Mucosa of stomach (tissue), 1 donor: ENCODE measurements around the gene INPP4B.

ENCODE experiments used
- H3K27me3 ChIP-seq: one replicate; pipeline ENCODE4 v1.7.0; 2013; ENCODE audit warnings: mild to moderate bottlenecking, low read length; ENCODE audit not compliant: control insufficient read depth, insufficient read depth
- H3K36me3 ChIP-seq: one replicate; pipeline ENCODE4 v1.7.0; 2013; ENCODE audit warnings: low read length; ENCODE audit not compliant: control insufficient read depth, insufficient read depth
- H3K4me1 ChIP-seq: one replicate; pipeline ENCODE4 v1.7.0; 2013; ENCODE audit warnings: mild to moderate bottlenecking, low read length; ENCODE audit not compliant: control insufficient read depth, insufficient read depth
- H3K4me3 ChIP-seq: one replicate; pipeline ENCODE4 v1.7.0; 2013; ENCODE audit warnings: low read length
- H3K9ac ChIP-seq: one replicate; pipeline ENCODE4 v1.7.0; 2013; ENCODE audit warnings: mild to moderate bottlenecking, low read length, moderate library complexity
- H3K9me3 ChIP-seq: one replicate; pipeline ENCODE4 v1.7.0; 2013; ENCODE audit warnings: mild to moderate bottlenecking, low read length, moderate library complexity; ENCODE audit not compliant: control insufficient read depth
- donor health status: Pancreatic carcinoma.

The INPP4B gene

DNA sequence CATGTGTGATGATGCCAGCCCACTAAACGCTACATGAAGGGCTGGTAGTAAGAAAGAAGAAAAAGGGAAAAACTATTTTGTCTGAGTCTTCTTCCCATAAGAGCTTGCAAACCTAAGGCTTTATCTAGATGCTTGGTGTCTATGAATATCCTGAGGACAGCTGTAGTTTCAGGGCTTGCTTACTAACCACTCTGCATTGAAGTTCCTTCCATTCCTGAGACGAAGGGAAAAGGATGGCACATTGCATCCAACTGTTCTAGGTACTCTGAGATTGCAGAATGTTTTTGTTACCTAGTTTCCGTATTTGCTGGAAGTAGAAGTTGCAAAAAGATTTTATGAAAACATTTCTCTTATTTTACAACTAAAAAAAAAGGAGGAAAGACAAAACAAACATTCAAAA lies 665.1 kb downstream of the INPP4B start:
- Histone ChIP-seq H3K4me3 (no peak overlapping the region), H3K36me3 (no peaks in the 10 kb centered on the region), H3K27me3 (no peaks in the 10 kb centered on the region), H3K9ac (no peak overlapping the region), H3K9me3 (no peaks in the 10 kb centered on the region), H3K4me1 (no peaks in the 10 kb centered on the region)

DNA sequence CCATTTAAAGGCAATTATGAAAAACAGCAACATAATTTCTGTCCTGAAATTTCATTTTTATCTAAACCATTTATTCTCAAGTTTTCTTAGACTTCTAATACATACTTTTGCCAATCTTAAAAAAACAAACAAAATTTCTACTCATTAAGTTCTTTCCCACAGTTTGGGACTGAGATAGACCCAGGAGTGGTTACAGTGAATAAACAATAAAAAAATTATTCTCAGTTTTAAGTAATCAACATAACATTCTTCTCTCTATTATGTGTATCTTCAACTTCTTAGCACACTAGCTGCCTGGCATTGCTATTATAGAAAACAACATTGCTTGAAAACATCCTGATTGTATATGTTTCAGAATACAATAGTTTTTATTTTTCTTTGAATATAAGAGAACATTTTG lies 676.9 kb downstream of the INPP4B start:
- no peaks in the 10 kb centered on the region for H3K4me1 ChIP-seq
- no peaks in the 10 kb centered on the region for H3K27me3 ChIP-seq
- no peaks in the 10 kb centered on the region for H3K9me3 ChIP-seq
- no peaks in the 10 kb centered on the region for H3K36me3 ChIP-seq
- H3K9ac ChIP-seq, result no peak overlapping the region
- H3K4me3 ChIP-seq, result no peak overlapping the region

DNA sequence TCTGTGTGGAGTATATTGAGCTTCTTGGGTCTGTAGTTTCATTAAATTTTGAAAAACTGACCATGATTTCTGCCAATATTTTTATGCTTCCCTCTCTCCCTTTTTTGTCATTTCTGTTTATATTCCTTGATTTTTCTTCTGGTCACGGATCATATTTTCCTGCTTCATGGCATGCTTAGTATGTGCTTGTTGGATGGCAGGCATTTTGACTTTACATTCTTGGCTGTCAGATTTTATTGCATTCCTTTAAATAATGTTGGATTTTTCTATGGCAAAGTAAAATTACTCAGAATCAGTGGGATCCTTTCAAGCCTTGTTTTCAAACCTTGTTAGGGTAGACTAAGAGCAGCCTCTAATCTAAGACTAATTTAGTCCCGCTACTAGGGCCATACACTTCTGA lies 677.9 kb downstream of the INPP4B start:
- H3K9ac ChIP-seq, result no peak overlapping the region
- H3K27me3 ChIP-seq, result no peaks in the 10 kb centered on the region
- H3K36me3 ChIP-seq, result no peaks in the 10 kb centered on the region
- no peaks in the 10 kb centered on the region for H3K4me1 ChIP-seq
- H3K9me3 ChIP-seq, result no peaks in the 10 kb centered on the region
- H3K4me3 ChIP-seq, result no peak overlapping the region

DNA sequence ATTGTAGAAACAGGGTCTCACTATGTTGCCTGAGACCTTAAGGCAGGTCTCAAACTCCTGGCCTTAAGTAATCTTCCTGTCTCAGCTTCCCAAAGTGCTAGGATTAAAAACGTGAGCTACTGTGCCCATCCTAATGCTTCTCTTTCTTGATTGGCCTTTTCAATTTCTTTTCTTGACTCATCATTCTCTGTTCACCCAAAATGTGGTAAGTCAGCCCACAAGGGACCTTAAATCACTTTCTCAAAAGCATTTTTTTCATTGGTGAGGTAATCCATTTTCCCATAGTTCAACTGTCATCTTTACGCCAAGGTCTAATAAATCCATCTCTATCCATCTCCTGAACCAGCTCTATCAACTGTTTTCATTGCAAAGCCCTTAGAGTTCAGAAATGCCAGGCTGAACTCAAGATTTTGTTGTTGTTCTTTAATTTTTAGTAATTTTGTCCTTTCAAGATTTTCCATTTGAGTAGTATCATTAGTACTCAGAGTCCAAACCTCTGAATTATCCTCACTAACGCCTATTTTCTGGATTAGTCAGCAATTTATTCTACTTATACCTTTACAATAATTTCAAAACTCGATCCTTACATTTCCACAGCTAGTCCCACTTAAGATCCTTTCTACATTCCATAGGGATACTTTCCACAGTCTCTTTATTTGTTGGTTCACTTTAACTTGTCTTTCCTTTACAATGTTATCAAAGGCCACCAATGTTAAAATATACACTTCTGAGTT lies 681.2 kb downstream of the INPP4B start:
- Histone ChIP-seq H3K4me1 (no peaks in the 10 kb centered on the region), H3K27me3 (no peaks in the 10 kb centered on the region), H3K9ac (no peak overlapping the region), H3K4me3 (no peak overlapping the region), H3K9me3 (no peaks in the 10 kb centered on the region), H3K36me3 (no peaks in the 10 kb centered on the region)

DNA sequence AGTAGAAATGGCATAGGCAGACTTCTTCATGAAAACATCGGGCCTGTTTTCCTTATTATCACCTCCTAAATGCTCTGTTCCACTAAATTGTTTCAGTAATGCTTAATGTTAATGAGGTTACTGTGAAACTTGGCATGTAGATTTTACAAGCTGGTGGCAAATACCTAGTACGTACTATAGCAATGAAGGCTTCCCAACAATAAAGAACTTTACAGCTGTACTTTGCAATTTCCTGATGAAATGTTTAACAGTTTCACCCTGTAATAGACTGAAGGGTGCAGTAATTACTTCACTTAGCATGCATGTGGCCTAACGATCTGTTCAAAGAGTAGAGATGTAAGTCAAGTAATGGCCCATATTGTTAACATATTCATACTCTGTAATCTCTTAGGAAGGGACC lies 685.0 kb downstream of the INPP4B start:
- Histone ChIP-seq H3K4me3 (no peak overlapping the region), H3K36me3 (no peaks in the 10 kb centered on the region), H3K27me3 (no peaks in the 10 kb centered on the region), H3K4me1 (no peaks in the 10 kb centered on the region), H3K9me3 (no peaks in the 10 kb centered on the region), H3K9ac (no peak overlapping the region)

DNA sequence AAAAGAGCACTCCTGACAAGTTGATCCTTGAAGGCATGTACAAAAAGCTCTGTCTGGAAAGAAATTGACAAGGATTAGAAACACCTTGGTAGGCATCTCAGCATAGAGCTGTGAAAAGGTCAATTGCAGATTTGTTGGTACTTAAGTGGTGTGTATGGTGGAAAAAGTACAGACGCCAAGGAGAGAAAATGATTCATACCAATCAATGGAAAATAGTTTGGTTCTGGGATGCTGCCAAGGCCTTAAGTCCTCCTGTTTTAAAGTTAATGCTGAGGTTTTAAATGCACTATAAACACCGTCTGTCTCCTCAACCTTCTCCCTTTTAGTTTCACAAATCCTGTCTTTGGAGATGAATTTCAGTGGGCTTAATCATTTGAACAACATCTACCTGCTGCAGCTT lies 685.6 kb downstream of the INPP4B start:
- Histone ChIP-seq H3K9ac (no peak overlapping the region), H3K9me3 (no peaks in the 10 kb centered on the region), H3K4me3 (no peak overlapping the region), H3K36me3 (no peaks in the 10 kb centered on the region), H3K27me3 (no peaks in the 10 kb centered on the region), H3K4me1 (no peaks in the 10 kb centered on the region)

DNA sequence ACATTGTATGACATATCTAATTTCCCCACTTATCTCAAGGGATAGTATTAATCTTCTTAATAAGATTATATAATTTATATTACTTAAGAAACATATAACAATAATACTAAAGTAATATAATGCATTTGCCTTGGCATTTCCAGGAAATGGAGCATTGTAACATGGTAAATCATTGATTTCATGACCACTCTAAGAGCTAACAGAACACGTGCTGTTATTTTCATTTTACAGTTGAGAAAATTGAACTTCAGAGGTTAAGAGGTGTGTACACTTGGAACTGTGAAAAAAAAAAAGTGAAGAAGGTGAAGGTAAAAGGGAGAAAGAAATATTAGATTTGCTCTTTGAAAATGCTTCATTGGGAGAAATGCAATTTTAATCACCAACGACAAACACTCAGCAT lies 687.1 kb downstream of the INPP4B start:
- H3K4me1 ChIP-seq, result no peaks in the 10 kb centered on the region
- no peak overlapping the region for H3K4me3 ChIP-seq
- H3K27me3 ChIP-seq, result no peaks in the 10 kb centered on the region
- H3K36me3 ChIP-seq, result no peaks in the 10 kb centered on the region
- no peaks in the 10 kb centered on the region for H3K9me3 ChIP-seq
- H3K9ac ChIP-seq, result no peak overlapping the region

DNA sequence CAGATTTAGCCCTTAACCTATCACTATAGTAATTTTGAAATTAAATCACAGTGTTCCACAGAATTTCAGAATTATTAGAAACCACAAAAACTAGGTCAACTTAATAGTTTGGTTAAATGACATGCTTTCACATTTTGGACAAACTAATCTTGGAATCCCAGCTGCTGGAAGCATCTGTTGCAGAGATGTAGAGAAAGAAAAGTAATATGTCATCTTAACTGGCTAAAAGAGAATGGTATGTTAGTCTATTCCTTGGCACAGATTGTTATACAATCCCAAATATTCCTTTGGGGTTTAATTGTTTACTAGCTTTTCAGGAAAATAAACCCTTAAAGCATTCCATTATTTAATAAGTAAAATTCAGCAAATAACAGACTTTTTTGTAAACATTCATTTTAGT lies 689.8 kb downstream of the INPP4B start:
- H3K36me3 ChIP-seq, result no peaks in the 10 kb centered on the region
- H3K27me3 ChIP-seq, result no peaks in the 10 kb centered on the region
- H3K9ac ChIP-seq, result no peak overlapping the region
- no peak overlapping the region for H3K4me3 ChIP-seq
- no peaks in the 10 kb centered on the region for H3K9me3 ChIP-seq
- H3K4me1 ChIP-seq, result no peaks in the 10 kb centered on the region

DNA sequence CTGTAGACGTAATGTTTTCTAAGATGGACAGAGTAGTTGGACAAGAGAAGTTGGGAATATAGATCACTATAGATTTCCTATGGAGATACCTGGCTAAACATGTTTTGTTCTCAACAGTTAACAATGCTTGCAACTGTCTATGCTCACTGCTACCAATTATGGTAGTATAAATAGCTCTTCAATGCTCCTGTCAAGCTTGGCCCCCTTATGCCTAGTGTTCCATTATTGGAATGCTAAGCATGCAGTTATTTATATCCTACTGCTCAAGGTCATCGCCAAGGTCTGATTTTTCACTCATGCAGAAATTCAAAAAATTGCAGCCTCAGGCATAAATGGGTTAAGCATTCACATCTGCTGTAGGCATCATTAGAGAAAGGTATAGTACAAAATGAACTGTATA lies 690.8 kb downstream of the INPP4B start:
- H3K9ac ChIP-seq, result no peak overlapping the region
- no peak overlapping the region for H3K4me3 ChIP-seq
- no peaks in the 10 kb centered on the region for H3K27me3 ChIP-seq
- H3K4me1 ChIP-seq, result no peaks in the 10 kb centered on the region
- H3K36me3 ChIP-seq, result no peaks in the 10 kb centered on the region
- H3K9me3 ChIP-seq, result no peaks in the 10 kb centered on the region

DNA sequence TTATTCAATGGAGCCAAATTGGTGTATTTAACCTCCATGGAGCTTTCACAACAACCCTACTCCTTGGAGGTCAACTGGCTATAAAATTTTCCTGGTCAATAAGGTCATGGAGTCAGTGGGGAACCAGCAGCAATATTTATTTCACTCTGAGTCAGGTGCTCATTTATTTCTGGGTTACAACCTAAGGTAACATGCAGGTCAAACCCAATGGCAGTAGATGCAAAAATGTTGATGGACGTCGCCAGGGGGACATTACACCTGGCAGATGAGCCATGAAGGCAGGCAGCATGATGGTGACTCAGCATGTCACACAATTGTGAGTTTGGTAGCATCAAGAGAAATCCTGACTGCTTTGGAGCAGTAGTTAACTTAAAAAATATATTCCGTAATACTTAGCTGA lies 695.6 kb downstream of the INPP4B start:
- Histone ChIP-seq H3K4me1 (no peaks in the 10 kb centered on the region), H3K9ac (no peak overlapping the region), H3K36me3 (no peaks in the 10 kb centered on the region), H3K9me3 (no peaks in the 10 kb centered on the region), H3K4me3 (no peak overlapping the region), H3K27me3 (no peaks in the 10 kb centered on the region)

DNA sequence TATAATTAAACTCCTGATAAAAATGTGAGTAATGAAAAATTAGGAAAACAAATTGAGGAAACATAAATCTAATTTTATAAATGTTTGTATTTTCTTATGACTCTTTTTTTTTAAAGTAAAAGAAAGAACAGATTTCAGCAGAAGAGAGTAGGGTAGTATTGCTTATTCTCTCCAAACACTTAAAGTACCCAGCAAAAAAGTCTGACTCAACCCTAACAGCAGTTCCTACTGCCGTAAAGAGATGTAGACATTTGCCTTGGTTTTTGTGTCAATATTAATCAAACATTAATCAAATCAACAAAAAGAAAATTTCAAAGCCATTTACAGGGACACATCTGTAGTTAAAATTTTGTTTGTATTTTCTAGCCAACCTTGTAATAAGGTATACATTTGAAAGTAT lies 701.3 kb downstream of the INPP4B start:
- H3K4me1 ChIP-seq, result no peaks in the 10 kb centered on the region
- no peak overlapping the region for H3K9ac ChIP-seq
- no peaks in the 10 kb centered on the region for H3K36me3 ChIP-seq
- H3K9me3 ChIP-seq, result no peaks in the 10 kb centered on the region
- H3K27me3 ChIP-seq, result no peaks in the 10 kb centered on the region
- no peak overlapping the region for H3K4me3 ChIP-seq

DNA sequence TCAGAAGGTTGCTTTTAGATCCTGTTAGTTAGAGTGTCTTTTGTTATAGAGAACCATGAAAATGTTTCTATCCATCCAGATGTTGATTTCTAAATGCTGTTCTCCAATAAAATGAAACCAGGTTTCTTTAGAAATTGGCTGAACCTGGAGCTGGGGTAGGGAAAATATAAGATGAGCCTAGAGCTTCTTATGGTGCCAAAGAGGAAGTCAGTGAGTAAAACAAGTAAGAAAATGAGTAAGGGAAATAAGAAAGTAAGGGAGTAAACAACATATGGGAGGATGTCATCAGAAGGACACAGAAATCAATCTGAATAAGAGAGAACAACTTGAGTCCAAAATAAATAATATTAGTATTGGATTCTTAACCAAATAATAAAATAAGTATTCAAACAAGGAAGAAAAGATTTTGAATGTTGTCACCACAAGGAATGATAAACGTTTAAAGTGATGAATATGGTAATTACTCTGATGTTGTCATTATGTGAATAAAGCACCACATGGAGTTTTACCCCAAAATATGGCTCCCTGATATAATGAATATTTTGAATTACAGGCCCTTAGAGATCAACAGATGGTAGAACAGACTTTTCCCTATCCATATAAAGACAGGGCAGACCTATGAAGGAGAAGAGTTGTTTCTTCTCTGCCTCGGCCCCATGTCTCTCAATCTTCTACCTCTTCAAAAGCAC lies 703.6 kb downstream of the INPP4B start:
- Histone ChIP-seq H3K9me3 (no peaks in the 10 kb centered on the region), H3K27me3 (no peaks in the 10 kb centered on the region), H3K4me3 (no peak overlapping the region), H3K4me1 (no peaks in the 10 kb centered on the region), H3K9ac (no peak overlapping the region), H3K36me3 (no peaks in the 10 kb centered on the region)
